HG03469 (cell line): ENCODE data around the gene UBE2E2.

Source experiments
- ATAC-seq: cut with Tn5 transposase; IDR thresholded peaks from one replicate; pipeline ENCODE4 v1.9.1; 2021; ENCODE audit warnings: mild to moderate bottlenecking, moderate library complexity, moderate number of reproducible peaks; ENCODE audit not compliant: unreplicated experiment

Gene UBE2E2

DNA sequence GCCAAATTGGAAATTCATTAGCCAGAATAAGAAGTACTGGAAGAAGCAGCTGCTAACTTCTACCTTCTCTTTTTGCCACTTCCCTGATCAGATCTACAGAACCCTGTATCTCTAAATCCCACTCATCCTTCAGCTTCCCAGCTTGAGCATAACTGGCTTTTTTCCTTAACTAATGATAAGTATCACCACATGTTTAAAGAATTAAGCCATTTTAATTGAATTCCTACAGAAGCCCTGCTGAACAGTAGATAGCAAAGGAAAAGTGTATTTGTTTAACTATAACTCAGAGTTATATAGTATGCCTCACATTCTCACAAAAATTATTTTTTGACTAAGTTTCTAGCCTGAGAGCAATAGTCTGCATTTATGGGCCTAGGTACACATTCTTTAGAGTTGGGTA lies 262.4 kb downstream of the UBE2E2 start:
- no peak for ATAC-seq

DNA sequence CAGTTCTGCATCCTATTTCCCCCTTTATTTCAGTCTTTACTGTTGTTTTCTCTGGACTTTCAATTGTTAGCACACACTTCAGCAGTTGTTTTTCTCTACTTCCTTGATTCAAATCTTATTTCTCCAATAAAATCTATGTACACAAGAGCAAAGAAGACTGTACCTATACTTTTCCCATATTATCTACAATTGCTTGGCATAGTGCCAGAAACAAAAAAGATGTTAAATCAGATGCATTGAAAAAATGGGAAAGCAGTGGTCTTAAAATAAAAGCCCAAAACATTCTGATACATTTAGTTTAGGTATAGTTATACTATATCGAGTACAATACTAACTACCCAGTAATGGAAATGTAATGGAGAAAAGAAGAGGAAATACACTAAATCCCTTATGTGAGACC lies 265.1 kb downstream of the UBE2E2 start:
- no peak for ATAC-seq

DNA sequence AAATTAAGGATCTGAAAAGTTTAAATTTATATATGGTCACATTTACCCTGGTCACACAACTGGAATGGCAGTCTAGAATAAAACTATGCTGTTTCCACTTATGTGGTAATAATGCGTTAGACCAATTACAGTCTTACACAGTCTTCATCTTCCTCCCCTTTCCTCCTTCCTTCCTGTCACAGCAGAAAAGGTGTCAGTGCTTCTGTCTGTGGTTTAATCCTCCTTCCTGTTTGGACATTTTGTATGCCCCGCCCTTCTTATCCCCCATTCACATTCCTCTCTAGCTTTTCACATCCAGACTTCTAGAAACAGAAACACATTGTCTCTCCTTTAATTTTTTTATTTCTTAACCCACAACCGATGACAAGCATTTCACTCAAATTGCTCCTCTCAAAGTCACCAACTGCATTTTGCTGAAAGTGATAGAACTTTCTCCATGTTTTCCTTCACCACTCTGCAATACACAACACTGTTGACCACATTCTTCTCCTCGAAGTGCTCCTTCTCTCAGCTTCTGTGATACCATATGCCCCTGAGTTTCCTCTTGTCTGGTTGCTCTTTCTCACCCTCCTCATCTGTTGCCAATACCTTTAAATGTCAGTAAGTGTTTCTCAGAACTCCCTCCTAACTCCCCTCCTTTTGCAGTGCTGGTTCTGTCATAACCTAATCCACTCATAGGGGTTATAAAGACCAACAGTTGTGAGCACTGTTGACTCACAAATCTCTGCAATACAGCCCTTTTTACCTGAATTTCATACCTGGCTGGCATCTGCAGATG lies 271.6 kb downstream of the UBE2E2 start:
- ATAC-seq = no peak

DNA sequence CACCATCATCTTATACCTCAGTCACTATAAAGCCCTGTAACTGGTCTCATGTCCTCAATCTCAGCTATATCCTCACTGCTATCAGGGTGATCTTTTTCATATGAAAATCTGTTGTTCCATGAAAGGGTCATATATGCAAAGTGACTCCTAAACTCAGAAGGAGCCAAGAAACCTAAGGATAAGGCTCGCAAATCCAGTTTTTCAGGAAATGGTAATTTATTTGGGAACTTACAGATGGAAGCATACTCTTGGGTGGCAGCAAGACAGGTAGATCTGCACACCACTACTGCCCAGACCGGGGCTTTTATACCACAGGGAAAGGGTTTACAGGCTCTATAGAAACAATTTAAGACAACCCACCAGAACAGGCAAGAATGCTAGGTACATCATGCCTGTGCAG lies 272.3 kb downstream of the UBE2E2 start:
- no peak for ATAC-seq

DNA sequence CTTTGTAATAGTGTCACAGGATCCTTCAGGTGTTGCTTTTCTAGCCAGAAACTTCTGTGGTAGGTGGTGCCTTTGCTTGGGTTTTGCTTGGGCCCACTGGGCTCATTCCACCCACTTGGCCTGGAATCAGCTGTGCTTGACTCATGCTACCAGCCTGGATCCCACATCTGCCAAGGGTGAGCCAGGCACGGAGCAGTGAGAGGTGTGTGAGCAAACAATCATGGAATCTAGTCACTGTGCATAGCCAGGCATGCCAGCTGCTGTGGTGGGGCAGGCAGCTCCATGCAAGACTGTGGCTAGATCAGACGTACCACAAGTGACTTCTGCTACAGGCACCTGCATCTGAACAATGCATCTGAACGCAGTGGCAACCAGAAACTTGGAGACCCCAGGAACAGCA lies 275.9 kb downstream of the UBE2E2 start:
- ATAC-seq = no peak

DNA sequence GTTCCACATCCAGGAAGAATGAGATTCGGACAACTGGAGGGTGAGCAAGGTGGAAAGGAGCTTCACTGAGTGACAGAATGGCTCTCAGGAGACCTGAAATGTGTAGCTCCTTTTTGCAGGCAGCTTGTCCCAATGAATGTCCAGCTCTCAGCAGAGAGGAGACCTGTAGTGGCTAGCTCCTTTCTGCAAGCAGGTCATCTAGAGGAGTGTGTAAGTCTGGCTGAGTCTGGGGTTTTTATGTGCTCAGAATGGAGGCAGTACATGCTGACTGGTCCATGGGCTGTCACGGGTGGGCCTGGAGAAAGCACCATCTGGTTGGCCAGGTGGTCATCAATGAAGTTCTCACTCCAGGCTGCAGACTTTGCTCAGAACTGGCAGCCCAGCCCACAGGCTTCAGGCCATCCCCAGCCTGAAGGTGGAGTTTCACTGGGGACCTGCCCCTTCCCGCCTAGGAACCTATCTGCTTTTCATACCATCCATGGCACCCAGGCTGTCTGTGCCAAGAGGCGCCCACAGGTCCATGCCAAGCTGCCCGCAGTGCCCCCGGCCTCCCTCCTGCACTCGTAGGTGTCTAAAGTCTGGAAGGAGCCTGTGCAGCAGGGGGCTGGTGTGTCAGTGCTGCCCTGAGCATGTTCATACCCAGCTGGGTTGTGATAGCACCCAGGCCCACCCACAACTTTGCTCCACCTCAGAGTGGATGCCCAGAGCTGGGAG lies 276.6 kb downstream of the UBE2E2 start:
- no peak for ATAC-seq

DNA sequence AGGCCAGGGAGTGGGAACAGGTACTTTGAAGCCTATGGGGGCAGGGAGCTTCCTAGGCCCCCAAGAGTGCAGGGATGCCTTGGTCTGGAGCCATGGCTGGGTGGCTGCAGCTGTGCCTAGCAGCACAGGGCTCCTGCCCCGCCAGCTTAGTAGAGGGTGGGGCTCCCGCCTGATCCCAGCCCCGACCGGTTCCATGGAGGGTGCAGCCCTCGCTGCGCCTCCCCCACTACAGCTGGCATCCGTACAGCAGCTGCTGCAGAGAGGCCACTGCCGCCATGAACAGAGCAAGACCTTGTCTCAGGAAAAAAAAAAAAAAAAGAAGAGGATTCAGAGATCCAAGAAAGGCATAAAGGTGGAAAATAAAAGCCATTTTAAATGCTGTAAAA lies 277.2 kb downstream of the UBE2E2 start:
- ATAC-seq = no peak

DNA sequence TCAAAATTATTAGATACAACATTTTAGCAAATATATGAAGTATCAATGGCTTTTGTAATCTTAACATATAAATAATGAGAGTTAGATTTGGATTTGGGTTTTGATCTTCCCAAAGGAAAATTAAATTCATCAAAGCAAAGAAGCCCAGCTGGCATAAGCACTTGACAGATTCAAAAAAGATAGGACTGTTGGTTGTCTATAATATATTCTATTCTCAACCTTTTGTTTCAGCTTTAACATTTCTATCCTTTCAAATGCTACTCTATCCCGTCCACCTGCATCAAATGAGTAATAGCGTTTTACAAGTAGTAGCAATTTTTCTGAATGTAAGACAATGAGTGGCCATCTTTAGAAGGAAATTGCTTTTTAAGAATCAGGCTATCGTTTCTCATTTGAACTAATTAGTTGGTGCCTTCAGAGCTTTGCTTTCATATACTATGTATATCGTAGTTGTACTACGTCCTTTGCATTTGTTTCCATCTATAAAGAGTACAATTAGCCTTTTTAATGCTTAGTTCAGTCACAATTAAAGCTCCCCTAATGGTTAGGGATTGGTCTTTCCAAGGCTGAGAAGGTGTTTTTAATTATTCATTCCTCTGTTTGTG lies 278.0 kb downstream of the UBE2E2 start:
- ATAC-seq = no peak

DNA sequence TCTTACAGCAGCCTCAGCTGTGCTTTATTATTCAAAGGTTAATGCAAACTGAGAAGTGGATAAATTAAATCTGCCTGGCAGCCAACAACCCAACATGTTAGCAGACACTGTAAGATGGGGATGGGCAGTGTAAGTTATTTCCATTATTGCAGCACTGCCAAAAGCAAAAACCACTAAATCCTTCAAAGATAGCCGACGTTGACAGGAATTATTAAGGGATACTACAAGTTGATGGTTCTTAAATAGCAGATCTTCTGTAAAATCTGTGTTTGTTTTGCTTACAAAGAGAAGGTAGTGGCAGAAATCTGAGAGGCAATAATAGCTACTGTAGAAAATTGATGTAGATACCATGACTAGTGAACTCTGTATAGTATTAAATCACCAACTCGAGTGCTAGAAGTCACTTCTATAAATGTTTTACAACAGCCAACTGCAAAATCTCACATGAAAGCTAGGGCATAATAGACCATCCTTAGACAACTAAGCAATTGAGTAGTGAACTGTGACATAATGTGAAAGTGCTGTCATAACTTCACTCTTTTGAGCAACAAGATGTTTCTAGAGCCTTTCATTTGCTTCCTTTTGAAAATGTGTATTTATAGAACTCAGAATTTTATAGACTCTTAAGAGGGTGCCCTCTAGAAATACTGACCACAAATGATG lies 278.6 kb downstream of the UBE2E2 start:
- ATAC-seq = peak; percentile 50

DNA sequence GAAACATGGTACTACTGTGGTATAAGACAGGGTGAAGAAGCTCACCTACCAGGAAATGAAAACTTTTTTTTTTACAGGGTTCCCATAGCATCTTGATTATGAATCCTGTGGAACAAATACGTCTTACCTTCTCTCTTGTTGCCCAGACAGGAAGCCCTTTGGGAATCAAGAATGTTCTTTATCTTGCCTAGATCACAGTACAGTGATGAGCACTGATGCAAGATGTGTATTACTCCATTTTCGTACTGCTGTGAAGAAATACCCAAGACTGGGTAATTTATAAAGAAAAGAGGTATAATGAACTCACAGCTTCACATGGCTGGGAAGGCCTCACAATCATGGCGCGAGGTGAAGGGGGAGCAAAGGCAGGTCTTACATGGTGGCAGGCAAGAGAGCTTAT lies 281.3 kb downstream of the UBE2E2 start:
- no peak for ATAC-seq

DNA sequence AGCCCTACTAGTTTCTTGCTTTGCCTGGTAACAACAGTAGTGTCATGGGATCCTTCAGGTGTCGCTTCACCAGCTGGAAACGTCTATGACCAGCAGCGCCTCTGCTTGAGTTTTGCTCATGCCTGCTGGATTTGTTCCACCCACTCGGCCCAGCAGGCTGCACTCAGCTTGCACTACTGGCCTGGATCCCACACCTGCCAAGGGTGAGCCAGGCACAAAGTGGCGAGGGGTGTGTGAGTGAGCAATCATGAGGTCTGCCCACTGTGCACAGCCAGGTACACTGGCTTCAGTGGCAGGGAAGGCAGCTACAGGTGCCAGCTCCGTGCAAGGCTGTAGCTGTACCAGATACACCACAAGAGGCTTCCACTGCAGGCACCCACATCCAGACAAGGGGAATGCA lies 282.8 kb downstream of the UBE2E2 start:
- ATAC-seq = no peak

DNA sequence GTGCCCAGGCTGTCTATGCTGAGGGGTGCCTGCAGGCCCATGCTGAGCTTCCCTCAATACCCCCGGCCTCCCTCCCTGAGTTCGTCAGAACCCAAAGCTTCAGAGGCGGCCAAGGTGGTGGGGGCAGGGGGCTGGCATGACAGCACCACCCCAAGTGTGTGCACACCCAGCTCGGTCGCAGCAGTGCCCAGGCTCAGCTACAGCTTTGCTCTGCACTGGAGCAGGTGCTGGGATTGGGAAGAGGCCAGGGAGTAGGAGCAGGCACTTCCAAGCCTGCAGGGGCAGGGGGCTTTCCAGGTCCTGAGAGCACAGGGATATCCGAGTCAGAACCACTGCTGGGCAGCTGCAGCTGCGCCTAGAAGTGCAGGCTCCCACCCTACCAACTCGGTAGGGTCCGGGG lies 283.9 kb downstream of the UBE2E2 start:
- ATAC-seq = no peak

DNA sequence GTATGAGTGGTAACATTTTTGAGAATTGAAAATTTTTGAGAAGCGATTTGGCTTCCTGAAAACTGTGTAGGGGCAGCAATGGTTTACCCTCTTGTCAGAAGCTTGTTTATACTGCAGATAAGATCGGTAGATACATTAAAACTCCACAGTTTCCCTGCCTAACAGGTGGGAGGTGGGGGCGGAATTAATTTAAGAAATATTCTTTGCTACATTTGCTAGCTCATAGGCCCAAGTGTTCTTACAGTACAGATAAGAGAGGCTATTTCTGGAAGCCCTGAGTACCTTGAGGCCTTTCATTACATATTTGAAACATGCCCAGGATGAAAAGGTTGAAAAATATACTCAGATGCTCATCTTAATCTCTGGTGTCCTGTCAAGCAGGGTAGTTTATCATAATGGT lies 285.5 kb downstream of the UBE2E2 start:
- no peak for ATAC-seq

DNA sequence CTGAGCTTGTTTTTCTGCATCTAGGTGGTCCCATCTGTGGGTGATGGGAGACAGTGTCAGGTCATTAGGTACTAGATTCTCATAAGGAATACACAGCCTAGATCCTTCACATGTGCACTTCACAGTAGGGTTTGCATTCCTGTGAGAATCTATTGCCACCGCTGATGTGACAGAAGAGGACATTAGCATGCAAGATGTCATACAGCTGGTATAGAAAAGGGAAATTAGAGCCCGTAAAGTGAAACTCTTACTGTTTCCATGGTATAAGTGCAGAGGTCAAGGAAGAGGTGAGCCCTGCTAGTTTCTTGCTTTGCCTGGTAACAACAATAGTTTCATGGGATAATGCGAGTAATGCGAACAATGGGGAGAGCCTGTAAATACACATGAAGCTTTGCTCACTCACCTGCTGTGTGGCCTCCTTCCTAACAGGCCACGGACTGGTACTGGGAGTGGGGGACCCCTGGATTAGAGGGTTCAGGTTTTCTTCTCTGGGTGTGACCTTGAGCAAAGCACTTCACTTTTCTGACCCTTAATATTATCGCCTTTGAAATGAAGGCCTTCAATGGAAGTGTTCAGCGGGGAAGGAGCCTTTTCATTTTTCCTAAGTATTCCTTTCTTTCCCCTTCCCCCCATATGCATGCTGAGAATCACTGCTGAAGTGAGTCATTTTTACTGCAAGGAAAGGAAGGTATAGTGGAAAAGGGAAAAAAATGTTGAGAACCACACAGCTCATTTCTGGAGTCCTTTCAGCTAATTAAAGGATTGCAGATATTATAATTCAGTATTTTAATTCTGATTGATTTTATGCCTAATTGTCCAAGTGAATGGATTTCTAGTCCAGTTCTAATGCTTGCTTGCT lies 286.4 kb downstream of the UBE2E2 start:
- no peak for ATAC-seq

DNA sequence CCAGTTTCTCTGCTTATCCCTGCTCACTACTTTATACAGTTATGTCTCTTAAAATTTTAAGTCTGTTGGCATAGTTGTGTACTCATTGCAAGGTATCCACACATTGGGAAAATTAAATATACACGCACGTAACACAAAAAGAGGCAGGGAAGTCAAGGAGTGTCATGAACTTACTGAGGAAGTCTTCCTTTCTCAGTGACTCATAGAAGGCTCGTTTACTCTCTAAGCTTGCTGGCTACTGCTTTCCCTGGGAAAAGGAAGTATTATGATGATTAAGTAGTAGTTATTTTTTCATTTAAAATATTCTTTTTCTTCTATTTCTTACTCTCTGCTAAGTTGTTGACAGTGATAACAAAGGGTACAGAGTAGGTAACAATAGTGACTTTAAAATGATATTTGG lies 287.3 kb downstream of the UBE2E2 start:
- ATAC-seq = no peak

DNA sequence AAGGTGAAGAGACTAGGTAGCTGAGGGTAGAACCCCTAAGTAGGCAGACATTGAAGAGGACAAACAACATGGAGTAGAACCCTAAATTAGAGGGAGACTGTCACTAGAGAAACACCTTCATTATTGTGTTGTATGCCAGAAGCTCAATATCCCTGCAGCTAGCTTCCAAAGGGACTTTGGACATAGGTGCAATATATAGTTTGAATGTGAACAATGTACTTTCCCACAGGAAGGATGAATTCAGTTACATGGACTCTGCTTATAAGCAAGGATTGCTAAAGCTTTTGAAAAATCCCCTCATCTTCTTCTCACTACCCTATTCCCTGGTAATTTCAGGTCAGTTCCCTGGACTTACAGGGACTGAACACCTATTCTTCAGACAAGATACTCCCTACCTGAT lies 288.9 kb downstream of the UBE2E2 start:
- no peak for ATAC-seq

DNA sequence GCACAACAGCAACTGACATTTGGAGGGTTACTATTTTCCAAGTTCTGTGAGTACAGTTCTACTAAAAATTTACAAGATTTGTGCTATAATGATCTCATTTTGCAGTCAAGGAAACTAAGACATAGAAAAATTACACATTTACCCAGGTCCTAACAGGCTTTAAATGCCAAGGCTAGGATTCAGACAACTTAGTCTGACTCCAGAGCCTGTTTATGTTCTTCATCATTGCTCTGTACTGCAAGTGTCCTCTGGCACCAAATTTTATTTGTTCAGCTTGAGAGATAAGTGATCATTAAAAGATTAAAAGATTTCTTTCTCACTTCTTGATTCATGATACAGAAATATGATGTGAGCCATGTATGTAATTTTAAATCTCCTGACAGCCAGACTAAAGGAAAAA lies 290.8 kb downstream of the UBE2E2 start:
- ATAC-seq = no peak

DNA sequence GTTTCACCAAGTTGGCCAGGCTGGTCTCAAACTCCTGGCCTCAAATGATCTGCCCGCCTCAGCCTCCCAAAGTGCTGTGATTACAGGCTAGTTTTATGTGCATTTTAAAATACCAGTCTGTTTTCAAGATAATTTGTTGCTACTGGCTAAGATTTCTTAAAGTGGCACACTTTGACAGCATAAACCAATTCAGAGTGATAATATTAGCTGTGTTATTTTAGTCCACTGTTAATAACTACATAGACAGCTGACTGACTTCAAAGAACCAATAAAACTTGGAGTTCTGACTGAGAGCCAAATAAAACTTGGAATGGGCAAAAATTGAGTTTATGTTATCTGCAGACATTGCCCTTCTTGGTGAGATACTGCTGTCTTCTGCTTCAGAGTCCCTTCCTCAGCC lies 291.8 kb downstream of the UBE2E2 start:
- no peak for ATAC-seq

DNA sequence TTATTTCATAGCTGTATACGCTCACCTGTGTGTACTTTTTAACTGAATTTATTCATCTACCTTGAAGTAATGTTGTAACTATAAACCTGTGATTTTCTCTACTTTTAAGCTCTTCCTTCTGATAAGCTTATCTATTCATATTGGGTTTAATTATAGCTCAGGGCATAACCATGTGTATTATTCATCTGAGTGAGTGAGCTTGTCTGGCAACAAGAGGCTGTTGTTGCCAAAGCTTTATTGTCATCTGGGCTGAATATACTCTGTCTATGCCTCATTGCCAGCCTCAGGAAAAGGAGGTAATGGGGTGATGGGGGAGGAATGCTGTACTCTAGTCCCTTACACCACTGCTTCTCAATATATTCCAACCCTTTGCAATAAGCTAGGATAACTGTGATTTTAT lies 292.4 kb downstream of the UBE2E2 start:
- ATAC-seq = no peak

DNA sequence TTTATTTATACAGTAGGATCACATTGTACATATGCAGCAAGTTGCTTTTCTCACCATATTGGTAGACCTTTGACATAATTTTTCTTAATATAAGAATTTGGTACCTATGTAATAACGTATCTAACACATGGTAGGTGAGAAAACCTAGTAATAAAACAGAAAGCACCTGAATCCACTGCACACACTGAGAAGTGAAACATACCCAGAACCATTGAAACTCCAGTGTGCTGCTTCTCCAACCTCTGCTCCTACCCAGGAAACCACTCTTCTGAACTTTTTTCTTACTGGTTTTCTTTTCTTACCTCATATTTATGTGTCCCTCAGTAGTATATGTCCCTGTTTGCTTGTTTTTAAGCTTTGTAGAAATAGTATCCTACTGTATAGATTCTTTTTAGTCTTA lies 293.0 kb downstream of the UBE2E2 start:
- peak; percentile 79 for ATAC-seq

DNA sequence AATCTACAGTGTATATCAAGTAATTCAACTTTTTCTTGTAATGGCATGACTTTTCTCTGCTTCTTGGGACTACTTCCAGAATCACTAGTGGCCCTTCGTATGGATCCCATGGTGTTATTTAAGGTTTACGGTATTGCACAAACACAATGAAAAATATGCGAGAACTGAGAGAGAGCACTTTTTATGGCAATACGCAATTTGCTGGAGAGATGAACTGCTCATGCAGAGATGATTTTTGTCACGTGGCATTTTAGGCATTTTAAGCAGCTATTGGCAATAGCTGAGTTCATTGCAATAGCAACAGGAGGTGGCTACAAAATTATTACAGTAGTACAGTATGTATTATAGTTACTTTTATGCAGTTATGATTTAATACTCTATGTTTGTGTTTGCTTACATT lies 294.0 kb downstream of the UBE2E2 start:
- ATAC-seq = no peak
